GM19438 (cell line): Measurements from ENCODE around the gene DOCK1.

ENCODE experiments used
- ATAC-seq: cut with Tn5 transposase; IDR thresholded peaks from one replicate; pipeline ENCODE4 v1.9.1; 2021; ENCODE audit warnings: low read depth; ENCODE audit not compliant: unreplicated experiment

Gene DOCK1

DNA sequence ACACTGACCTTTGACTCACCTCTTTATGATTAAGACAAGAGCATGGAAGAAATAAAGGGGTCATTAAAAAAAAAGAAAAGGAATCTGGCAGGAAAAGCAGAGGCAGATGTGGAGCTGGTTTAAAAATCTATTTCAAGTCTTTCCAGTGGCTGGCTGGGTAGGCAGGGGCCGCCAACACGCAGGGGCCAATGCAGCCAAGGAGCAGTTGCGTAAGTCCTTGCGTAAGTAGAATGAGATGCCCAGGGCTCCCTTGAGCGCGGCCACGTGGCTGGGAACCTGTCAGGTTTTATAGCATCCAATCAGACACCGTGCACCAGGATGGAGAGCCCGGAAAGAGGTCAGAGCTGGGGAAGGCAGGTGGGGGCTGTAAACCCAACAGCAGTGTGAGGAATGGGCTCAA is 414.9 kb downstream of the DOCK1 start:
- ATAC-seq: no peak

DNA sequence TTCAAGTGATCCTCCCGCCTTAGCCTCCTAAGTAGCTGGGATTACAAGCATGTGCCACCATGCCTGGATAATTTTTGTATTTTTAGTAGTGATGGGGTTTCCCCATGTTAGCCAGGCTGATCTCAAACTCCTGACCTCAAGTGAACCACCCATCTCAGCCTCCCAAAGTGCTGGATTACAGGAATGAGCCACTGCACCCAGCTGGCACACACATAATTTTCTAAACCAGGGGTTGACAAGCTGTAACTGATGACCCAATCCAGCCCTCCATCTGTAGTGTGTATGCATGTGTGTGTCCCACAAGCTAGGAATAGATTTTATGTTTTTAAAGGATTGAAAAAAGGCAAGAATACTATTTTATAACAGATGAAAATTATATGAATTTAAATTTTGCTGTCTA is 417.1 kb downstream of the DOCK1 start:
- ATAC-seq: no peak

DNA sequence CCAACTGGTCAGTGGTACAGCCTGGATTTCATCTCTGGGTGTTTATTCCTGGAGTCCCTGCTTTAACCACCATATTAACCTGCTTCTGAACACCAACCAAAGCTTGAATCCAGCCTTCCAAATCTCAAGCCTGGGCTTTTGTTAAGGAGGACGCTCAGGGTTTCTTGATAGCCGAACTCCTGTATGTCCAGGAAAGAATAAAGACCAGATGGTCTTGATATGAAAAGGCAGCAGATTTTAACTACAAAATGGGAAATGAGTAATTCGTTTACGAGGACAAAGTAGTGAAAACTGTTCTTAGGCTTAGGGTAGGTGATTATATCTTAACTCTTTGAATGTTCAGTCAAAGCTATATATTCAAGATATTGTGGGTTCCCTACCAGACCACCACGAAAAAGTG is 420.3 kb downstream of the DOCK1 start:
- no peak for ATAC-seq

DNA sequence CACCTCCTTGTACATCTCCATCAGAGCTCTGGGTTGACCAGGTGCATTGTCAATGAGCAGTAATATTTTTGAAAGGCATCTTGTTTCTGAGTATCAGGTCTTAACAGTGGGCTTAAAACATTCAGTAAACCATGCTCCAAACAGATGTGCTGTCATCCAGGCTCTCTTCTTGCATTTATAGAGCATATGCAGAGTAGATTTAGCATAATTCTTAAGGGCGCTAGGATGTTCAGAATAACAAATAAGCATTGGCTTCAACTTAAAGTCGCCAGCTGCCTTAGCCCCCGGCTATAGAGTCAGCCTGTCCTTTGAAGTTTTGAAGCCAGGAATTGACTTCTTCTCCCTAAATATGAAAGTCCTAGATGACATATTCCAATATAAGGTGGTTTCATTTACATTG is 421.7 kb downstream of the DOCK1 start:
- ATAC-seq: no peak

DNA sequence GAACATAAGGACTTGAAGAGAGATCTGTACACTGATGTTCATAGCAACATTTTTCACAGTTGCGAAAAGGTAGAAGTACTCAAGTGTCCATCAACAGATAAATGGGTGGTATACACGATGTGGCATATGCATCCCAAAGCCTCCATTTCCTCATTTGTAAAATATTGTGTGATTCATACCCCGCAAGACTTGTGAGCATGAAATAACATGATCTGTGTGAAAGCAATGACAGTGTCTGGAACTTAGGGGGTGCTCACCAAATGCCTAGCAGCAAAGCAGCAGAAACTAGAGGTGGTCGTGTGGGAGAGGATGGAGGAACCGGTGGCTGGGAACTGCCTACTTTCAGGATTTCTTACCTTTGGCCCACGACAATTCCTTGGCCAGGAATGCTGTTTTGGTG is 426.5 kb downstream of the DOCK1 start:
- no peak for ATAC-seq

DNA sequence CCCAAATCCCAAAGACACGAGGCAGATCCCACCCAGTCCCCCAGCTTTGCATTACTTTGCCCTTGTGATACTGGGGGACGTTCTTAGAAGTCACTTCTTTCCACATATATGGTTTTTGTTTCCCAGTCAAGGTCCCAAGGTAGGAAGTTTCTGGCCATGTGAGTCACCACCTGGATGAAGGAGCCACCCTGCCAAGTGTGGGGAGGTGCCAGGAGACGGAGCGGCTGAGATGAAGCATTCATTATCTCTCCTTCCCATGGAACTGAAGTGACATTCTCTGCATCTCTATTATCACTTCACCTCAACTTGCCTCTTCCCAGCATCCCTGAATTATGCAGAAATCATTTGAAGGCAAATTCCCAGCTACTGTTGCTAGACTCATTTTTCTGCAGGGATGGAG is 427.4 kb downstream of the DOCK1 start:
- ATAC-seq: no peak

DNA sequence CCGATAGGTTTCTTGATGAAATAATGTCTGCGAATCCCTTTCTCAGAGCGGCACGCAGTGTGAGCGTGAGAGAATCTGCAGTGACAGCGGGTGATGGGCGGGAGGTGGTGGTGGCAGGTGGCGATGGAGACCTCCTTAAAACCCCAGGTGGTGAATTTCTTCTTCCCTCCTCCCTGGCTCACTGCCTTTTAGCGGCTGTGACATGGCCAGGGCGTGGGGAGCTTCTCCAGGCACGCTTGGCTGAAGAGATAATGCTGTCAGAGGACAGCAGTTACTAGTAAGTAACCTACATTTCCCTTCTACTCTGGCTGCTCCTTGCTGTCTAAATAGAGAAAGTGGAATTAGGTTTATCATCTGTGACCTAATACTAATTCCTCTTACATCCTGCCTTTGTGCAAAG is 432.6 kb downstream of the DOCK1 start:
- no peak for ATAC-seq

DNA sequence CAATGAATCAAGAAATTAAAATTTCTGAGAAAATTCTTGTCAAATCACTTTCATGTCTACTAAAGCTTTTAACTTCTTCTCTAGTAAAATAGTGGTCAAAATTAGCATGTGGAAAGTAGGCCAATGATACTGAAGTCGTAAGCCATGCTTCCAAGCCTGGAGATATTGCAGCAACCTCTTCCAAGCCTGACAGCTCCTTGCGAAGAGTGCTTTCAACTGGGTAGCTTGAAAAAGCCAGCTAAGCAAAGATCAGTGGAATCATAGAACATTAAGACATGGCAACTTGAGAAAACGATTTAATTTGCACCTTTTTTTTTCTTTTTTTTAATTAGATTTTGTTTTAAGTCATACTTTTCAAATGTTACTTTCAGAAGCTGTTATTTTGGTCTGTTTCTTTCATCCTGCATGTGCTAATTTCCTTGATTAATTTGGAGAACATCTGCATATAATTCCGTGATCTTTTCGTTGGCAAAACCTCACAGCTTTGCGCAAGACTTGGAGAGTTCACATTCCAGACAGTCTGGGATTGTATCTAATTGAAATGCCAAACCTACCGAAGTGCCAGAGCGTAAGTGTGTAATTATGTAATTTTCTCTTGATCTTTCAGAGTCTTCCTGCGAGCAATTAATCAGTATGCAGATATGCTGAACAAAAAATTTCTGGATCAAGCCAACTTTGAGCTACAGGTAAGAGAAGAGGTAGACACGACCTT is 433.3 kb downstream of the DOCK1 start:
- ATAC-seq: no peak

DNA sequence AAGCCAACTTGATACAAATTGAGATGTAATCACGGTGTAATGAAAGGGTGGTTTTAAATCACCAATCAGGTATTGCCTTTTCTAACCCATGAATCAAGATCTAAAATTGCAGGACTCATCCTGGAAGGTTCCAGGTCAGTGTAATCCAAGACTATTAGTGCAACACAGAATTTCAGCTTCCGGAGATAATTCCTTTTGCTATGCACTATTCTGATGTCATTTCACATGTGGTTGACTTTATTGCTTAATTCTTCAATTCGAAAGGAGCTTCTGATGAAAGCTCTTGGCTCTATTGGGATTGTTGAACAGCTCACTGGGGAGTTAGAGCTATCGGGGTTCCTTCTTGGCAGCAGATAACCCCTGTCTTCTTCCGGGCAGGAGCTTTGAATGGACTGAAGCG is 438.6 kb downstream of the DOCK1 start:
- no peak for ATAC-seq

DNA sequence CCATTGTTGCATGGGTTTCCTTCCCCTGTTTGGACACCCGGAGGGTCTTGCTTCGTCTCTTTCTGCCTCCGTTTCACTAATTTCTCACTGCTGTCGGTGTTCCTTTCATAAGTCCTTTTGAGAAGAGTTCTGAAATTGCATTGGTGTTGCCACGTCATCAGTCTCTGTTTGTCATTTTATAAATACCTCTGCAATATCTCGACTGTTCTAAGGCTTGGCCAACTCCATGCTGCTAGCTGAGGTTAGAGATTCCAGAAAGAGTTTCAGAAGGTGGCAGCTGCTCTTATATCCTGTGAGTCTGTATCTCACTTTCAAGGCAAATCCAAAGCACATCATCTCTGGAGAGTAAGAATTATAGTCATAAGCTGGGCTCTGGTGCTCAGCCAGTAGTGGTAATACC is 439.1 kb downstream of the DOCK1 start:
- ATAC-seq: no peak

DNA sequence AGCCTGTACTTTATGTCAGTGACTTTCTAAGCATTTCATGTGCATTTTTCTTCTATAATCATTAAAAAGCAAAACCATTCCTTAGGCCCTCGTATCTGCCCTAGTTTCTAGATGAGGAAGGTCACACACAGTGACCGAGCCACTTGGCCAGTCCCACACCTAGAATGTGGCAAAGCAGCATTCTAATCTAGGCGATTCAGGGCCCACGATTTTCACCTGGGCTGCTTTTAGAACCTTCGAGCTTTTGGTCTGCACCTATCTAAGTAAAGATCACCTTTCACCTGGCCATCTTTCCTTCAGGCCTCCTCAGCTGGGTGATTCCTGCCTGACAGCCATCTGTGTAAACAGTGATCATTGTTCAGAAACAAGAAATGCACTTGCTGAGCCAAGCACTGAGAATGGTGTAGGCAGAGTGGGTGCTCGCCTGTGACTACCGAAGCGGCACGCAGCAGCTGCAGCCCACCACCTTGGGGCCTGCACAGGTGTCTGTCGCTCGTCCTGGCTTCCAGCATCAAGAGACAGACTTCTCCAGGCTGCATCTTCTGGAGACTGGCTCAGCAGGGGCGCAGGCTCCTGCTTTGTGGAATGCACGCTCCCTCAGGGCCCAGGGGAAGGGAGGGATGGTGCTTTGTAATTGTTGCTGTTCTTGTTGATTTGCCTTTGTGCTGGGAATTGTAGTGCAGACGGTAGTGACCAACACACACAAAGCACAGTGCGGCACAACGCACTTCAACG is 440.2 kb downstream of the DOCK1 start:
- no peak for ATAC-seq

DNA sequence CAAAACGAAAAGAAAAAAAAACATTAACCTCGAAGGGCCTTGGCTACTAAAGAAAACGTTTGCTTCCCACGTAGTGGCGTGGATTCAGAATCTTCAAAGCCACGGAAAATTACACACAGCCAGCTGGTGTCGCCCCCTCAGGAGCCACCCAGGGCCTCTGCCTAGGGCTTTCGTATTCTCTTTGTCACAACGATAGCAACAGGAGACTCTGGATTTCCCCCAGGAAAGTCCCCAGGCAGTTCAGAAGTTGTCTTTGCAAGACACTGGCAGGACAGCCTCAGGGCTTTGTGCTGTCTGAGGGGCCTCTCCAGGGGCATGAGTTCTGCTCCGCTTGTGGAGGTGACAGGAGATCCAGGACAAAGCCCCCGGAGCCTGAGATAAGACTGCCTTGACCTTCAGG is 441.4 kb downstream of the DOCK1 start:
- ATAC-seq: no peak

DNA sequence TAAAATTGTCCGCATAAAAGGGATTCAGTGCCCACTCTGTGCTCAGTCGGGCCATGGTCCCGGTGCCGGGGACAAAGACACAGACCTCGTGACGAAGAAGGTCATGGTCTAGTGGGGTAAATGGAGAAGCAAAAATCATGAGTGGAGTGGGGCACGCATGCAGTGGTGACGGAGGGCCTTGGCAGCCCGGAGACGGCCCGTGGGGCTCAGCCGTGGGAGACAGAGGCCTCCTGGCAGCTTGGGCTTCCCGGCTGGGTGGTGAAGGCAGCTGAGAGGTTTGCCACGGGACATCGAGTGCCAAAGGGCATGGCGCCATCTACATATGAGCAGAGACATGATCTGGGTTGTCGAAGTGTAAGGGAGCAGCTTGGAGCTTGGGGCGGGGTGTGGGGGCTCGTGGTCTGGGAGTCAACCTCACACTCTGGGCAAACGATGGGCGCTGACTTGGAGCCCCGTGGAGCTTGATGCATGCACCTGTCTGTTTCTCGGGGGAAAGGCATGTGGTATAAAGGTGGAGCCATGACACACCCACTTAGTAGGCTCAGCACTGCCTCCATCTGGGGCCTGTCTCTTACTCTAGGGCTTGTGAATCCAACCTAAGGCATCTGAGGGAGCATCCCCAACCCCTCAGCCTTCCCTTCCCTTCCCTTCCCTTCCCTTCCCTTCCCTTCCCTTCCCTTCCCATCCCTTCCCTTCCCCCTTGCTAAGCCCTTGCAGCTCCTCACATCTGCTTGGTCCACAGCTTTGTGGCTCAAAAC is 442.2 kb downstream of the DOCK1 start:
- ATAC-seq: no peak

DNA sequence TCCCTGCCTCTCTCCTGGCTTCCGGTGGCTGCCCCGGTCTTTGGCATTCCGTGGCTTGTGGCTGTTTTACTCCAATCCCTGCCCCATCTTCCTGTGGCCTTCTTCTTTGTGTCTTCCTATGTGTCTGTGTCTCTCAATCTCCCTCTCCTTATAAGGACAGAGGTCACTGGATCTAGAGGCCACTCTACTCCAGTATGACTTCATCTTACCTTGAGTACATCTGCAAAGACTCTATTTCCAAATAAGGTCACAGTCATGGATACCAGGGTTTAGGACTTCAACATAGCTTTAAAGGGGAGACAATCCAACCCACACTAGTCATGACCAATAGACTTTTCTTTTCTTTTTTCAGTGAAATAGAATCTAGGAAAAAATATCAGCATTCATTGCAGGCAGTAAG is 444.5 kb downstream of the DOCK1 start:
- ATAC-seq: no peak

DNA sequence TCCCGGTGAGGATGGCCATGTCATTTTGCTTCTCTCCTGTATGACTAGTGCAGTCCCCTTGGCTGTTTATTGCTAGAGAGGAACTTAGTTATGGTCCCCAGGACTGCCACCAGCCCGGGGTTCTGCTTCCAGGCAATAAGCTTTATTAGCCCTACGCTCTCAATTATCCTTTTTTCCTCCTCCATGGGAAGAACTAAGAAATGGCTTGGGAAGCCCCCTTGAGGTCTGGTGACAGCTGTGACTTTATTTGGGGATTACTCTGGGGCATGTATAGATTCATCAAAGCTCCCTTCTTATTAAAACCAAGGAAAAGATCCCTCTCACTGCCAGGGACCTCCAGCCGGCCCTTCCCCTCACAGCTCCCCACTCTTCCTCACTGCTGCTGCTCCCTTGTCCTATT is 446.3 kb downstream of the DOCK1 start:
- no peak for ATAC-seq

DNA sequence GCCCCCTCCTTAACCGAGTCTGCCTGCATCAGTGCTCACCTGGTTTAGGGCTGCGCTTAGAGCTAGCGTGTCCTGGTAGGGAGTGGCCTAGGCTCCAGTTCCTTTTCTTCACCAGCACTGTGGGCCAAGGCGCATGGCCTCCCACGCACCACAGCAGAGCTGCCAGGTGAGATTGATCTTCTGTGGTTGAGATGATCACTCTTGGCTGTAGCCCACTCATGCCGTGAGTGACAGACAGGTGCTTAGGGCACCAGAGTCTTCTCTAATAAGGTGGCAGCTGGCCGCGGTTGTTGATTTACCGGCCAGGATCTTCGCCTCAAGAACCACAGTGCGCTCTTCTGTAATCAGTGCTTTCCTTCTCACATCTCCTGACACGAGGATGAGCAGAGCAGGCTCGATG is 448.3 kb downstream of the DOCK1 start:
- no peak for ATAC-seq

DNA sequence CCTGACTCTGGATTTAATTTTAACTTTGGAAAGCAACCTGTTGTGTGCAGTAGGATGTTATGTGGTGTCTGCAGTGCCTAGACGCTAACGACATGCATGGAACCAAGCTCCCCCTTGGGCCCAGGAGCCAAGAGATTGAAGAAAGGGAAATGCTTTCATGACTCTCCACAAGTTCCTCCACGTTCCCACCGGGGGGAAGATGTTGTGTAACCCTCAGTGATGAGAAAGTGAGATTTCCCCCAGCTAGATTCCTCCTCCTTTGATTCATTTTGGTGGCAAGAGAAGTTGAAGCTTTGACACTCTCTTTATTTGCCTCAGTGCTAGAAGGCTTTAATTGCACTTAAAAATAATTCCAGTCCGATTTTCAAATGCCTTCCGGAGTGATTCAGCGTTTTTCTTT is 449.0 kb downstream of the DOCK1 start:
- ATAC-seq: no peak

DNA sequence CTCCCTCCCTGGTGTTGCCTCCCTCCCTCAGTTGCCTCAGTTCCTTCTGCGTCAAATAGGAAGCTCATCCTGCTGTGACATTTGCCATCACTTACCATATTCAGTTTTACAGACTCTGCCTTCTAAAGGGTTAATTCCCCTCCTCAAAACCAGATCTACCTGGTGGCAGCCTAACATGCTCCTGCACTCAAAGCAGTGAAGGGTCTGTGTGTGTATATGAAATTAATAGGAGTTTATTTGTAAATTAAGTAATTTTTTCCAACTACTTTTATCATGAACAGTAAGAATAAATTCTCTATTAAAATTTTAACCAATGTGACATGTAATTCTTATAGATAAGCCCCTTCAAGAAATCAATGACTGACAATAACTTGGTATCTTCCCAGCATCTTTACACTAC is 449.8 kb downstream of the DOCK1 start:
- ATAC-seq: no peak

DNA sequence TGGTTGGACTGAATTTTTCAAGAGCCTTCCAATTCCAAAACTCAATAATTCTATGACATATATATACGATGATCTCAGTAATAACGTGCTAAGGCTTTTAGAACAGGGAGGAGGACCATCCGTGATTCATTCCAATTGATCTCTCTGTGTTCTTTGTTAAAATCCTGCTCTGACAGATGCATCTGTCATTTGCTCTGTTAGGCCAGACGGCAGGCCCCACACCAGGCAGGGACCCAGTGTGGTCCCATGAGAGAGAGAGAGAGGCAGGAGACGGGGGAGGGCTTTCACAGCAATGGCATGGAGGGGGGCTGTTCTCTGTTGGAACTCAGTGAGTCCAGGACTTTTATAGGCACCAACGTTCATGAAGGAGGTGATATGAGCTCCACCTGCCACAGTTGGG is 451.1 kb downstream of the DOCK1 start:
- ATAC-seq: no peak

DNA sequence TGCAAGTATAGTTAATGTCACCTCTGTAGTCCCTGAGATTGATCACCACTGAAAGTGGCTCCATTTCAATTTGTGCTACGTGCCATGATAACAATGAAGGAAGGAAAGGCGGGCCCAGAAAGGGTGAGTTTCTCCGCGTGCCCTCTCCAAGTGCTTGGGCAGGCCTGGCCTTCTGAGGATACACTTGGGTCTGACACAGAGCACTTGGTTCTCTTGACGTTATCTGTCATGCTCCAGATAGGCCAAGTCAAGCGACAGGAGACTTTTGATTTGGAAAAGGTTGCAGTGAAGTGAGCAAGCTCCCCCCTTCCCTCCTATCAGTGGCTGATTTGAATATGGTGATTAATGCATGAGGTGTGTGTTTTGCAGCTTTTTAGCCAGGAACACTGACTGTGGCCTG is 452.0 kb downstream of the DOCK1 start:
- no peak for ATAC-seq

DNA sequence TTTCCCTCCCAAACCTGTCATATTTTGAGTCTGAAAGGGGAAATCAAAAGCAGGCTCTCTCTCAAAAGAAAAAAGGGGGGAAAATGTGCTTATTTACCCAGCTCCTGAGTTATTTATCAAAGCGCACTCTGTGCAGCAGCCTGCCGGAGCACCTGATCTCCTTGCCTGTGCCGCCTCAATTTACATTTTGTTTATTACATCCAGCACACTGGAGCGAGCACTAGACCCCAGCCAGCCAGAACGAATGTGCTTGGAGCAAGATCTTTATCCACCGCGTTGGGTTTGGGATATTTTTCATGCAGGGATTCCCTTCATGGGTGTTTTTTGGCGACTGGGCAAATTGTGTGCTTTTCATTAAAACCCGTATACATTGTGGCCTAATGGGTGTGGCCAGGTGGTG is 453.1 kb downstream of the DOCK1 start:
- ATAC-seq: no peak

DNA sequence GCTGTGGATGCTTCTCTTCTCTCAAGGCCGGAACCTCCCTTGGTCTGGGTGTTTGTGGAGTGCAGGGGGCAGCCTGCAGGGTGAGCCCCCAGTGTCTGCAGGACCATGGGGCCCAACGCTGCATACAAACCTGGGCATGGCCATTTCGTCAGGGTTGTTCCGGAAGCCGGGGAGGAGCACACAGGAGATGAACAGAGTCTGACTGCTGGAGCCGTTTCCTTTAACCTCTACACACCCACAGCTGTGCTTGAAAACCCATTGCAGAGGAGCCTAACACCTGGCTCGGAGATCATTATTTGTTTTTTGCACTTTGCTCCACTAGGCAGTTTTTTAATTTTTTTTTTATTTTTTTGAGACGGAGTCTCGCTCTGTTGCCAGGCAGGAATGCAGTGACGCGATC is 458.8 kb downstream of the DOCK1 start:
- no peak for ATAC-seq
